Stimulated activated CD4-positive, alpha-beta T cell treated with anti-CD3 and anti-CD28 coated beads, Interleukin-1b, Interleukin-23, amount 100 ng/mL, for 24 hours (primary cell): Measurements from ENCODE around the gene SLC24A2.

Experiments
- DNase-seq, 4 experiments: peaks; one replicate each; pipeline ENCODE4 v3.0.0-alpha.2; 2020; ENCODE audit warnings: low read depth in 4 of 4, low spot score in 1 of 4

SLC24A2 gene

DNA sequence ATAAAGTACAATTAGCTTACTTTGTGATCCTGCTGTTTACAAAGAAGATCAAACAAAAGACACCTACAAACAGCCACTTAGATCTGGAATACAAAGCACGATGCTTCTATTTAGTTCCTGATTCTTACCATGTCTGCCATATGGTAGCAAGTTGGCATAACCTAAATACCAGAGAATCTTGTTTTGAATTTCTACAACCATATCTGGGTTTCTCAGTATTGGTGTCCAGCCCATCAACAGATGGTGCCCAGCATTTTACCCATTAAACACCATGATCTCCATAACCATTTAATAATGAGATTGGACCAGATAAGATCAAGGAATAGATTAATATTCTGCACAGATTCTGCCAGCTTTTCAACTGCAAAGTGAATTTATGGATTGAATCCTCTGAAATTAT lies 29.8 kb downstream of the SLC24A2 start:
- DNase-seq = no peak

DNA sequence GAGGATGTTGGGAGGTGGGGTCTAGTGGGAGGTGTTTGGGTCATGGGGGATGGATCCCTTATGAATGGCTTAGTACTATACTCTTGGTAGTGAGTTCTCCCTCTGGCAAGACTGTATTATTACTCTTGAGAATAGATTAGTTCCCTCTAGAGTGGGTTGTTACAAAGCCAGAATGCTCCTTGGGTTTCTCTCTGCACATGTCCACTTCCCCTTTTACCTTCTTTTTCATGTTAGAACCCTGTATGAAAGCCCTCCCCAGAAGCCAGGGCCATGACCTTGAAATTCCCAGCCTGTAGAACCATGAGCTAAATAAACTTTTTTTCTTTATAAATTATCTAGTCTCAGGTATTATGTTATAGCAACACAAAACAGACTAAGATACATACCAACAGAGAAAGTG lies 31.1 kb downstream of the SLC24A2 start:
- DNase-seq = no peak

DNA sequence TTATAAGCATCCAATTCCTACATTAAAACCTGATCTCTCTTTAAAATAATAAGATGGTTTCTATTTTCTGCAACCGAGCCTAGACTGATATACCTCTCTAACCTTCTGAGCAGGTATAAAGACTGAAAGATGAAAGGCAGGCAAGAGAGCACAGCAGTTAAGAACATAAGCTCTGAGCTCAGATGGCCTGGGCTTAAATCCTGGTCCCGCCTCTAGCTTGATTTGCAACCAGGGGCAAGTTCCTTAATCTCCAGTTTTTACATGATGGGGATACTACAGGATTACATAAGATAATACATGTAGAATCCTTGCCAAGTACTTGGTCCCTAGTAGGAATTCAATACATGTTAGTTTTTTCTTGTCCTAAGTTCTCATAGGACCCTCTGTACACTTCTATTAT lies 33.9 kb downstream of the SLC24A2 start:
- DNase-seq = no peak

DNA sequence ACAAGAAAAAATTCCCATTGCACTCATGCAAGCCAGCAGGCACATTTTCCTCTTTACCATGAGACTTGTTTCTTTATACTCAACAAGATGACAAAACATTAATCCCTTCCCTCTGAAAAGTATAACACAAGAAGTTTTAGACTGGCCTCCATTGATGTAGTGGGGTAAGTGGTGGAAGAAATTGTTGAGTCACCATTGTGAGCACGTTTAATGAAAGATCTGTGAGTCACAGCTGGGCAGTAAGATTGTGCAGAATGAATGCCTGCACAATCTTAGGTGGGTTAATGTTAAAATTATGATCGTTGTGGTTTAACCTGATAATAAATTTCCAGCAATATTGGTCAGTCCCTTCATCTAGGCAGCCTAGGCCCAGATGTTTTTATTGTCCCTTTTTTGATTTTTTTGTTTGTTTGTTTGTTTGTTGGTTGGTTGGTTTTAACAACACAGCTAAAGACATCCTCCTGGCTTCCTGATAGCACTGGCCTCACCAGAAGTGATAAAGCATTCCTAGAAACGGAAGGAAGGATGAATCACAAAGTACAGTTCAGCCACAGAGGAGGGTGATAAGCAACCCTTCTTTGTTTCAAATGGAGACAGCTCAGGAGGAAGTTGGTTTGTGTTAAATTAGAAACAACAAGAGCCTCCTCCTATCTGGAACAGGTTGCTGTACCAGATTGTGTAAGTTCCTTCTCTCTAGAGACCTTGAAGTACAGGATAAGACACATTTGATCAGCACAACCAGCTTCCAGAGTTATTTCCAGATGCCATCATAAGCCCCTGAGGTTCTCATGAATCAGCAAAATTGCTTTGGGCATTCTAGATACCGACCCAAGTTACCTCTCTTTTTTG lies 40.3 kb downstream of the SLC24A2 start:
- no peak for DNase-seq

- DNase-seq = no peak
Measured at GRCh38 chr9:19746223-19746622, 42.6 kb downstream of the SLC24A2 start.

- DNase-seq = no peak
Measured at GRCh38 chr9:19741178-19741577, 47.7 kb downstream of the SLC24A2 start.
